OCI-LY7 (cell line): ENCODE measurements around the gene KCTD17. TPM values are rescaled to one million over a fixed set of nuclear protein-coding genes. Genes with fewer than 3 reads are reported as not detected.

Experiments used
- BruUV-seq: library from RNA; stranded (reverse); fragments of 400-500 nt; replicated peaks from 2 replicates; lab custom pipeline; 2021; lab: Mats Ljungman, UMichigan
- CTCF ChIA-PET: fragments of 300-600 bp; sonication (Branson Sonifier 250); formaldehyde crosslinking; loops from one replicate; lab custom pipeline; 2022; ENCODE audit warnings: antibody characterized with exemption; ENCODE audit not compliant: unreplicated experiment; lab: Charles Lee
- POLR2A ChIA-PET: fragments of 300-600 bp; sonication (Branson Sonifier 250); formaldehyde crosslinking; loops from one replicate; lab custom pipeline; 2022; ENCODE audit warnings: antibody characterized with exemption; lab: Charles Lee
- DNase-seq: peaks from one replicate; pipeline ENCODE4 v3.0.0-alpha.2; 2015; ENCODE audit warnings: low spot score
- H2AFZ ChIP-seq: fragments of 200-600 bp; sonication (generic), shearing (Covaris generic); 2 replicates; pipeline ENCODE4 v1.6.1; 2014; ENCODE audit warnings: mild to moderate bottlenecking, antibody characterized with exemption, low read length, moderate library complexity
- H3K27ac ChIP-seq: fragments of 200-600 bp; sonication (generic); 2 replicates; pipeline ENCODE4 v1.5.1; 2014; ENCODE audit warnings: mixed run types, low read depth, mild to moderate bottlenecking, moderate library complexity, low read length, inconsistent platforms; ENCODE audit not compliant: poor library complexity, severe bottlenecking
- H3K36me3 ChIP-seq: fragments of 200-600 bp; sonication (generic); 2 replicates; pipeline ENCODE4 v1.6.1; 2014; ENCODE audit warnings: mild to moderate bottlenecking, antibody characterized with exemption, low read length, moderate library complexity, mixed read lengths; ENCODE audit not compliant: insufficient read depth
- H3K4me1 ChIP-seq: fragments of 200-600 bp; sonication (generic); 2 replicates; pipeline ENCODE4 v1.5.1; 2014; ENCODE audit warnings: mild to moderate bottlenecking, low read length; ENCODE audit not compliant: insufficient read depth, poor library complexity, severe bottlenecking
- H3K4me2 ChIP-seq: fragments of 200-600 bp; sonication (generic); 2 replicates; pipeline ENCODE4 v1.6.1; 2014; ENCODE audit warnings: mild to moderate bottlenecking, low read length
- H3K4me3 ChIP-seq: fragments of 200-600 bp; sonication (generic); 2 replicates; pipeline ENCODE4 v1.5.1; 2014; ENCODE audit warnings: mild to moderate bottlenecking, low read depth, low read length; ENCODE audit not compliant: poor library complexity, severe bottlenecking
- H3K79me2 ChIP-seq: fragments of 200-600 bp; sonication (generic); 2 replicates; pipeline ENCODE4 v1.6.1; 2016; ENCODE audit warnings: low read depth, mild to moderate bottlenecking, low read length, moderate library complexity, mixed read lengths; ENCODE audit not compliant: insufficient read depth
- H3K9me2 ChIP-seq: fragments of 200-600 bp; sonication (generic); 2 replicates; pipeline ENCODE4 v1.6.1; 2016; ENCODE audit warnings: mild to moderate bottlenecking, low read length, mixed read lengths; ENCODE audit not compliant: insufficient read depth
- H3K9me3 ChIP-seq: fragments of 200-600 bp; sonication (generic); 2 replicates; pipeline ENCODE4 v1.6.1; 2014; ENCODE audit warnings: mild to moderate bottlenecking, mixed run types, low read length, mixed read lengths
- H4K20me1 ChIP-seq: fragments of 200-600 bp; sonication (generic); 2 replicates; pipeline ENCODE4 v1.6.1; 2014; ENCODE audit warnings: mild to moderate bottlenecking, antibody characterized with exemption, low read length, moderate library complexity, mixed read lengths; ENCODE audit not compliant: insufficient read depth
- EZH2phosphoT487 ChIP-seq: fragments of 200-600 bp; sonication (generic); IDR thresholded peaks from 2 replicates; pipeline ENCODE4 v1.6.1; 2018; ENCODE audit warnings: low read depth, borderline replicate concordance, mild to moderate bottlenecking, mixed run types, antibody characterized with exemption, low read length, moderate library complexity, mixed read lengths
- intact Hi-C: fragments of 100-400 bp; cut with micrococcal nuclease; formaldehyde crosslinking; loops from one replicate; pipeline ENCODE4 v1.10.0; 2022; ENCODE audit not compliant: unreplicated experiment
- total RNA-seq, 2 experiments: library from RNA; depleted of rRNA in 1 of 2; stranded (reverse); fragments of >200 nt in 1 of 2; shearing (Covaris generic) in 1 of 2; gene quantifications; 2 replicates each; pipeline ENCODE4 v1.2.3, GENCODE V29; 2014 to 2022
- TF ChIP-seq, protein P1 (sequence below): fragments of 200-600 bp; sonication (generic); conservative IDR thresholded peaks from 2 replicates; pipeline ENCODE4 v1.5.1; 2014; ENCODE audit warnings: mild to moderate bottlenecking, antibody characterized with exemption, low read length, moderate library complexity, mixed read lengths

Gene KCTD17
- total RNA-seq, 2 experiments from 2014 or later = 17.7 to 21.7 TPM

DNA sequence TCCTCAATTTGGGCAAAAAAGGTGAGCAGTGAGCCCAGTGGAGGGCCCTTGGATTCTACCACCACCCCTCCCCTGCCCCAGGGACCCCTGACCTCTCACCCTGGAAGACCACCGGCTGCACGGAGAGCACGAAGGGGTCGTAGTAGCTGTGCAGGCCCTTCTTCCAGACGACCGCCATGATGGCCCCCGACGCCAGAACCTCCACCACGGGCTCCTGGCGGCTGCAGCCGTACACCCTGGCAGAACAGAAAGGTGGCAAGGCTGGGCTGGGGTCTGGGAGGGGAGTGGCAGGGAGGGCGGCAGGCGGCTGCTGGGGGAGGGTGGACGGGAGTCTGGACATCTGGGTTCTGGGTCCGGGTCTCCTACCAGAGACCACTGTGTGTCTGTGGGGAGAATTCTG lies 34.6 kb downstream of the KCTD17 start:
- ChIA-PET POLR2A (interaction anchor here (0.6 kb wide), 1 partner anchor 35 kb away, joined by 3 read pairs; the partner anchor contains the start of gene KCTD17), CTCF (no interaction called here)
- TF ChIP-seq, protein P1, sequence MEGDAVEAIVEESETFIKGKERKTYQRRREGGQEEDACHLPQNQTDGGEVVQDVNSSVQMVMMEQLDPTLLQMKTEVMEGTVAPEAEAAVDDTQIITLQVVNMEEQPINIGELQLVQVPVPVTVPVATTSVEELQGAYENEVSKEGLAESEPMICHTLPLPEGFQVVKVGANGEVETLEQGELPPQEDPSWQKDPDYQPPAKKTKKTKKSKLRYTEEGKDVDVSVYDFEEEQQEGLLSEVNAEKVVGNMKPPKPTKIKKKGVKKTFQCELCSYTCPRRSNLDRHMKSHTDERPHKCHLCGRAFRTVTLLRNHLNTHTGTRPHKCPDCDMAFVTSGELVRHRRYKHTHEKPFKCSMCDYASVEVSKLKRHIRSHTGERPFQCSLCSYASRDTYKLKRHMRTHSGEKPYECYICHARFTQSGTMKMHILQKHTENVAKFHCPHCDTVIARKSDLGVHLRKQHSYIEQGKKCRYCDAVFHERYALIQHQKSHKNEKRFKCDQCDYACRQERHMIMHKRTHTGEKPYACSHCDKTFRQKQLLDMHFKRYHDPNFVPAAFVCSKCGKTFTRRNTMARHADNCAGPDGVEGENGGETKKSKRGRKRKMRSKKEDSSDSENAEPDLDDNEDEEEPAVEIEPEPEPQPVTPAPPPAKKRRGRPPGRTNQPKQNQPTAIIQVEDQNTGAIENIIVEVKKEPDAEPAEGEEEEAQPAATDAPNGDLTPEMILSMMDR = no peak
- TF ChIP-seq EZH2phosphoT487 = no peak
- H3K4me1 ChIP-seq = peaks cover 1% of the 10 kb centered on the region
- H2AFZ ChIP-seq = no peak overlapping the region
- H4K20me1 ChIP-seq = no peaks in the 10 kb centered on the region
- H3K4me2 ChIP-seq = no peak overlapping the region
- no peaks in the 10 kb centered on the region for H3K36me3 ChIP-seq
- no TSS peak for BruUV-seq
- H3K27ac ChIP-seq = no peak overlapping the region
- H3K9me2 ChIP-seq = no peaks in the 10 kb centered on the region
- no peak for DNase-seq
- H3K9me3 ChIP-seq = no peaks in the 10 kb centered on the region
- H3K79me2 ChIP-seq = no peaks in the 10 kb centered on the region
- no peak overlapping the region for H3K4me3 ChIP-seq
- intact Hi-C loops = no loop called here

DNA sequence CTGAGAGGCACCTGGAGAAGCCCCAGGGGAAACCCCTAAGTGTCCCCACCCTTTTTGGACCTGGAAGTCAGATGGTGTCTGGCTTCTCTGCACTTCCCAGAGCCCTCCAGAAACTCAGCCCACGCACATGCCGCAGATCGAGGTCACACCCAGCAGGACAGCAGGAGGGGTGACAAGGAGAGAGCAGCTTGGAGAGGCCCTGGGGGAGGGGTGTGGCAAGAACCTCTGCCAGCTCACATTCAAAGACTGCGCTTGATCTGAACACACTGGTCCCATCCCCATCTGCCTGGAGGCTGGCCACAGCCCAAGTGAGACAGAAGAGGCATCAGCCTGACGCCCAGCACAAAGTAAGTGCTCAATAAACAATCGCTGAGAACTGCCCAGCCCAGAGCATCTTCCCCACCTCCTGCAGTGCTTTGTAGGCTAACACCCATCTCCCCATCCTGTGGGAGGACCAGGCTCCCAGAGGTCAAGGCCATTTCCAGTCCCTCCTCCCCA lies 36.6 kb downstream of the KCTD17 start:
- ChIA-PET CTCF (no interaction called here), POLR2A (no interaction called here)
- H3K27ac ChIP-seq = no peak overlapping the region
- no peaks in the 10 kb centered on the region for H3K9me2 ChIP-seq
- H2AFZ ChIP-seq = no peak overlapping the region
- H3K4me2 ChIP-seq = no peak overlapping the region
- intact Hi-C loops = no loop called here
- BruUV-seq = no TSS peak
- H3K79me2 ChIP-seq = no peaks in the 10 kb centered on the region
- no peaks in the 10 kb centered on the region for H3K36me3 ChIP-seq
- H4K20me1 ChIP-seq = no peaks in the 10 kb centered on the region
- no peak for DNase-seq
- TF ChIP-seq, protein P1 = no peak
- no peak for TF ChIP-seq EZH2phosphoT487
- H3K4me3 ChIP-seq = no peak overlapping the region
- no peaks in the 10 kb centered on the region for H3K4me1 ChIP-seq
- no peaks in the 10 kb centered on the region for H3K9me3 ChIP-seq

DNA sequence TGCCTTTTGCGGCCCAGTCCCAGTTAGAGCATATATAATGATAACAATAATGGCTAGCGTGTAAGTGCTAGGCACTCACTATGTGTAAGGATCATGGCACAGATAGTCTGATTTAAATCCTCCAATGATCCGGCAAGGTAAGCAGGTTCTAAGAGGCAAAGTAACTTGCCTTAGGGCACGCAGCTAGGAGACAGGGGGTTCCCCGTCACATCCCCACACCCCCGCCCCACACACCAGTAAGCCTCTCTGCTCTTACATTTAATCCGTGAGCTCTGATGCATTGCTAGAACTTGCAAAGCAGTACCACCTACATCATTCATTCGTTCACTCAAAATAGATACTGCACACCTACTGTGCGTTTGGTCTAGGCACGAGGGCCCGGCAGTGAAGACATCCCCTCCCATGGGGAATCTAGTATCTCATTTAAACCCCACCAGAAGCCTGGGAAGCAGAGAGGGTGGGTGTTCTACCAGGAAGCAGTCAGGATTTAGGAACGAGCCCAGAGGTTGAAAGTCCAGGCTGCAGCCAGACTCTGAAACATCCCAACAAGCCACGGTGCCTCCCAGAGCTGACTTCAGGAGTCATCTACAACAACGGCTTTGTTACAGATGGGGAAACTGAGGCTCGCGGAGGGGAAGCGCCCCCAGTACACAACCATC lies 37.3 kb downstream of the KCTD17 start:
- Histone ChIP-seq H3K27ac (no peak overlapping the region), H2AFZ (no peak overlapping the region), H3K4me3 (no peak overlapping the region), H4K20me1 (no peaks in the 10 kb centered on the region), H3K9me3 (no peaks in the 10 kb centered on the region), H3K36me3 (no peaks in the 10 kb centered on the region), H3K4me2 (no peak overlapping the region), H3K4me1 (no peaks in the 10 kb centered on the region), H3K79me2 (no peaks in the 10 kb centered on the region), H3K9me2 (no peaks in the 10 kb centered on the region)
- intact Hi-C loops = no loop called here
- no peak for DNase-seq
- TF ChIP-seq EZH2phosphoT487 = no peak
- TF ChIP-seq, protein P1 = no peak
- no TSS peak for BruUV-seq
- CTCF ChIA-PET = no interaction called here
- POLR2A ChIA-PET = no interaction called here
